ENCODE measurements around the gene SFTPB.

- no peak for TF ChIP-seq CTCF (IDR thresholded peaks at IDR 0.05)
- no peak for TF ChIP-seq POLR2A (IDR thresholded peaks at IDR 0.05)
These were observed 8.0 kb upstream of the SFTPB start for GRCh38 chr2:85675866-85676548.
